ENCODE measurements around the gene RAB12.

RAB12 gene

GRCh38 chr18:8685141-8685913 lies 76.1 kb downstream of the RAB12 start:
- no peak for DNase-seq (ENCODE audit: low read depth in 2 of 2)

GRCh38 chr18:8685914-8686216 lies 76.6 kb downstream of the RAB12 start:
- no peak for DNase-seq (ENCODE audit: low read depth in 2 of 2)

- DNase-seq (ENCODE audit: low read depth in 2 of 2): no peak
Measured at GRCh38 chr18:8686611-8687010, 77.4 kb downstream of the RAB12 start.

DNA sequence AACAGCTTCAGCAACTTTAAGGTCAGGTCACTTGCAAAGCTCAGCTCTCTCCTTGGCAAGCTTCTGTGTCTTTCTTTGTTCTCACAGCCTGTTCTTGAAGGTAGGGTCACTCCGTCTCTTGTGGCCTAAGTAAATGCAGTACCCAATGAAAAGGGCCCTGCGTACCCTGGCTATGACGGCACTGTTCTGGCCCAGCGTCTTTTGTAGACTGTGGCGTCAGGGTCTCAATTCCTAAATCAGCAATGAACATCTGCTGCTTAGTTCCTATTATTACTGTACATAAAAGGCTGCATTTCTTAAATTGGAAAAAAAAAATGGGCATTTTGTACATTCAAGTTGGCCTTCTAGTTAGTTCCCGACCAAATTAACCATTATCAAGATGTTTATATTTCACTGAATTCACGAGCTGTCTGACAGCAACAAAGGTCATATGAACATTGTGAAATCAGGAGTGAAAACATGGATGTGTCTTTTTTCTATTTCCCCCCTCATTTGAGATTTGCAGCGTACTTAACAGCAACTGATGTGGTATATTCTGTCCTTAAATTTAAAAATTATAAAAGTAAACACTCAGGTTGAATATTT lies 79.1 kb downstream of the RAB12 start:
- no peak for DNase-seq (ENCODE audit: low read depth in 2 of 2)

DNA sequence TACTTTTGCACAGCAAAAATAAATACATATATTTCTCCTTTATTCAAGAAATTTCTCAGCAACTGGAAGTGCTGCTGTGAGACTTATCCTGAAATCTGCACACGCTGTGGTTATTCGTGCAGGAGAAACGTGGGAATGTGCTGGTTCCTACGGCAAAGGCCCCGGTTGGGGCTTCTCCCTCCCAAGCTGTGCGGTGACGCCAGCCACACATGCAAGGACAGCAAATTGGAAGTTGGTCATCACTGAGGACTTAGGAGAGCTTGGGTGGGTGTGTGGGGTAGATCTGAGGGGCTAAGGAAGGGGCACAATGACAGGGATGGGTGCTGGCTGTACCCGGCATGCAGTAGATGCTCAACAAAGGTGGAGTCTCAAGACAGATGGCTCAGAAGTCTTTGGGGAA lies 79.6 kb downstream of the RAB12 start:
- no peak for DNase-seq (ENCODE audit: low read depth in 2 of 2)
